ENCODE data around the gene CCL4L2.
"Not testable (repeated sequence)": the region's sequence is repeated elsewhere in the genome, so short reads cannot be mapped to it uniquely, and the experiment has no call there.

The CCL4L2 gene

DNA sequence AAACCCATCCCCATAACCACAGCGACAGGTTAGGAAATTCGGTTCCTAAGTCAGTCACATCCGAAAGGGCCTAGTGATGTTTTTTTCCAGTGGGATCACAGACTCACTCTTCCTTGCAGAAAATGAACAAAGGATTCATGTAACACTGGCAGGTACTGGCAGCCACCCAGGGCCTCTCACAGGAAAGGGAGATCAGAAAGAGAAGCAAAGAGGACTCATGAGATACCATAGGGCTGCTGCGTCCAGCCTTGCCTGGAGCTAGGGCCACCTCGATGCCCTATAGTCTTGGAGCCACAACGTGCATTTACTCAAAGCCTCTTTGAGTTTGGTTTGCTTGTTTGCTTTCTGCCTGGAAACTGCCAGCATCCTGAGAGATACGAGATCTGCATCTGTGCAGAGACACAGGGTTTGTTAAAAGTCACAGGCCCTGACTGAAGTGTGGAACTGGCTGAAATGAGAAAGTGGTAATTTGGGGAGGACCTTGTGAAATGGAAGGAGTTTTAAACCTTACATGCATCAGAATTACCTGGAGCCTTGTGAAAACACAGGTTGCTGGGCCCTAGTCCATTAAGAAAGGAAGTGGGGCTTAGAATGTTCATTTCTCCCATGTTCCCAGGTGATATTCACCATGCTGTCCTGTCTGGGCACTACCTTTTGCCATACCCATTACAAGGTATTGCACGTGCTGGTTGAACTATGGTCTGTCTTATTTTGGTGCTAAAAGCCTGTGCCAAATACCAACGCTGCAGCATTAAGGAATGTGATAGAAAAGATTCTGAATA is 20.1 kb upstream of the CCL4L2 start:
- not testable (repeated sequence) for H3K27ac Mint-ChIP-seq, H3K4me3 Mint-ChIP-seq

DNA sequence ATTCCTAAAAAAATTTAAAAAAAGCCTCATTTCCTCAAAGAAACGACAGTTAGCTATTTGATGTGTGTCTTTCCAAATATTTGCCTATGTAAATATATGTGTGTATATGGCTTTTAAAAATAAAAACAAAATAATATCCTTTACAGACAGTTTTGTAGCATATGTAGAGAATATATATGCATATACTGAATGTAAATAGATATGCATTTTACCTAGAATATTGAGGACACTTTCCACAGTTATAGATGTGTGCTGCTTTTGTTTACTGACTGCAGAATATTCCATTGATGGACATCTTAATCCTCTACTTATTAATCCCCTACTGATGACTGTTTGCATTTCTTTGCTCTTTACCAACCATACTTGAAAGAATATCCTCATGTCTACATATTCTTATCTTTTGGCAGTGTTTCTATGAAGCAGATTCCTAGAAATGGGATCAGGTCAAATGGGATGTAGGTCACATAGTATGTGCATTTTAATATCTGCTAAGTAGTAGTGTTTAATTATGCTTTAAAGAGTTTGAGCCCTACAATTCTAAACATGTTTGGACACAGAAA is 17.6 kb upstream of the CCL4L2 start:
- Mint-ChIP-seq H3K27ac (no peak overlapping the region), H3K4me1 (ENCODE audit: low read depth) (peaks cover 9% of the 10 kb centered on the region), H3K27me3 (peaks cover 19% of the 10 kb centered on the region), H3K36me3 (no peaks in the 10 kb centered on the region), H3K4me3 (no peak overlapping the region), H3K9me3 (ENCODE audit: low read depth) (no peaks in the 10 kb centered on the region)

More for the DNA sequence above, 20.1 kb upstream of the CCL4L2 start:
- H3K36me3 Mint-ChIP-seq; H3K4me1 Mint-ChIP-seq (ENCODE audit: low read depth); H3K9me3 Mint-ChIP-seq (ENCODE audit: low read depth): not testable (repeated sequence)
- peaks cover 31% of the 10 kb centered on the region for H3K27me3 Mint-ChIP-seq

DNA sequence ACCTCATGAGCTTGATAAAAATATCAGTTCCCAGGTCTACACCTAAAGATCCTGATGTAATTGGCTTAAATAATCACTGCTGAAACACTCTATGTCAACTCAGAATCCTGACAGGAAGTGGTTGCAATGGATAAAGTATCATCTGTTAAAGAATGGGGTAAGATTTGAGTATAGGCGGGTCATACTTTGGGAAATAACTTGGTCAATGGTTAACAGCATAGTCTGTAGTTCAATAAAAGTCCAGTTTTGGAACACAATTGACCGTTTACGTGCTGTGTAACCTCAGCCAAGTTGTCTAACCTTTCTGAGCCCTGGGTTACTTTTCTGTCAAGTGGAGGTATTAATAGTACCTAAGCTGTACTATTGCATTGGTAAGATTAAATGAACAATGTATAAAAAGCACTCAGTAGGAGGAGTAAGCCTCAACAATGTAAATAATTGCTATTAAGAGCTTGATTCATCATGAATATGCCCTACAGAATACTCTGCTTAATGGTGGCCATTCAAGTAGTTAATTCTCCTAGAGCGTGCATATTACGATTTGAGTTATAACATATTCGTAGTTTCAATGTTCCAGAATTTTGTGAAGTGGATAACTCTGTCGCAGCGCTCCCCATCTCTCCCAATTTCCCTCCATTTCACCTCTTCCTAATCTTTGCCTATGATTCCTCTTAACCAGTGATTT is 16.6 kb upstream of the CCL4L2 start:
- H3K36me3 Mint-ChIP-seq; H3K9me3 Mint-ChIP-seq (ENCODE audit: low read depth); H3K4me1 Mint-ChIP-seq (ENCODE audit: low read depth); H3K4me3 Mint-ChIP-seq; H3K27ac Mint-ChIP-seq: not testable (repeated sequence)
- peaks cover 21% of the 10 kb centered on the region for H3K27me3 Mint-ChIP-seq

DNA sequence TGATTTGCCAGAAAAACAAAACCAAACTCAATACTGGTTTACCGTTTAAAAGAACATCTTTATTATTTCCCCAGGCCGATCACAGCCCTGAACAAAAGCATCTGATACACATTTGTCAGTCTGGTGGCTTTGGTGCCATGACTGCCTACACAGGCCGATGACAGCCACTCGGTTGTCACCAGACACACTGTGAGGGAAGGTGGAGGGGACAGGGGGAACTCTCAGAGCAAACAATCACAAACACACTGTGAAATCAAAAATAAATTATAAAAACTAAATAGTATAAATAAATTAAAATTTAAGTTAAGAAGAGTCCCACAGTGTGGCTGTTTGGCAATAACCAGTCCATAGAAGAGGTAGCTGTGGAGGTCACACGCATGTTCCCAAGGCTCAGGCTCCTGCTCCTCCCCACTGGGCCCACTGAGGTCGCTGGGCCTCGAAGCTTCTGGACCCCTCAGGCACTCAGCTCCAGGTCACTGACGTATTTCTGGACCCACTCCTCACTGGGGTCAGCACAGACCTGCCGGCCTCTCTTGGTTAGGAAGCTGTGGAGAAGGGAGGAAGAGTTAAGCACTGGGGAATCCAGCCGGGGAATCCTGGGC is 15.9 kb upstream of the CCL4L2 start:
- H3K36me3 Mint-ChIP-seq; H3K27ac Mint-ChIP-seq; H3K4me3 Mint-ChIP-seq; H3K9me3 Mint-ChIP-seq (ENCODE audit: low read depth); H3K4me1 Mint-ChIP-seq (ENCODE audit: low read depth): not testable (repeated sequence)
- H3K27me3 Mint-ChIP-seq, result peaks cover 20% of the 10 kb centered on the region

DNA sequence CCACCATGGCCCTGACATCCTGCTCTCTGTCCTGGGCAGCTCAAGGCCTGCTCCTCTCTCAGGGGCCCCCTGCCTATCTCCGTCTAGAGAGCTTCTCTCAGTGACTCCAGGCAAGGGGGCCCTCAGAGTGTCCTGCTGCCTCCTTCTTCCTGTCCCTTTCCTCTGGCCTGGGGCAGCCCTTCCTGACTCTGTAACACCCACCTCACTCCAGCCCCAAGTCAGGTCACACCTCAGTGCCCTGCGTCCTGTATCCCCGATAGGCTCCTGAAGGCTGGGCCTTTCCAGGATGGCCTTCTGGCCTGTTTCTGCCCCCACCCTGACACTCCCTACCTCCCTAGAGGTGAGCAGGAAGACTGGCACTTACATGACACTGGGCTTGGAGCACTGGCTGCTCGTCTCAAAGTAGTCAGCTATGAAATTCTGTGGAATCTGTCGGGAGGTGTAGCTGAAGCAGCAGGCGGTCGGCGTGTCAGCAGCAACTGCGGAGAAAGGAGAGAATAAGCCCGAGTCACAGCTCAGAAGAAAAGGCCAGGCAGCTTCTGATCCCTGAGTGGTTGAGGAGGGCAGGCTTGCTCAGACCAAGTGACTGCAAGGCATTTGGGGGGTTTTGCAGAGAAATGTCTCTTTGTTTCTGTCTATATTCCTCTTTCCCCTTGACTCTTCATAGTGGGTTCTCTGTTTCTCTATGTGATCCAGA is 15.3 kb upstream of the CCL4L2 start:
- H3K27ac Mint-ChIP-seq, result no peak overlapping the region
- H3K27me3 Mint-ChIP-seq, result peaks cover 20% of the 10 kb centered on the region
- H3K9me3 Mint-ChIP-seq (ENCODE audit: low read depth), result no peaks in the 10 kb centered on the region
- no peaks in the 10 kb centered on the region for H3K36me3 Mint-ChIP-seq
- peaks cover 8% of the 10 kb centered on the region for H3K4me1 Mint-ChIP-seq (ENCODE audit: low read depth)
- no peak overlapping the region for H3K4me3 Mint-ChIP-seq

DNA sequence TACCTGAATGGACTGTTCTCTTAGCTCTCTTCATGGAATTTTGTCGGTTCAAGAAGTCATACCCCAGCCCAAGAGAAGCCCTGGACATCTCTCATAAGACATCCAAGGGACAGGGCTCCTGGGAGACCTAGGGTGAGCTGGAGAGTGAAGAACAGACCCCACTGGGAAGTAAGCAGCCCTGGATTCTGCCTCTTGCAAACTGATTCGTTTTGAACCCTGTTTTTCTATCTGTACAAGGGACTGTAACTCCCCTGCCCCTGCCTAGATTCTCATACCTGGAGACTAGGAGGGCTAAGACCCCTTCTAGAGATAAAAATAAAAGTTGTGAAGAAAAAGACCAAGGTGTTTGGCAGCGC is 14.8 kb upstream of the CCL4L2 start:
- H3K36me3 Mint-ChIP-seq, result no peaks in the 10 kb centered on the region
- H3K4me1 Mint-ChIP-seq (ENCODE audit: low read depth), result peaks cover 8% of the 10 kb centered on the region
- no peaks in the 10 kb centered on the region for H3K9me3 Mint-ChIP-seq (ENCODE audit: low read depth)
- H3K27me3 Mint-ChIP-seq, result peaks cover 18% of the 10 kb centered on the region
- H3K4me3 Mint-ChIP-seq, result no peak overlapping the region
- H3K27ac Mint-ChIP-seq, result no peak overlapping the region

DNA sequence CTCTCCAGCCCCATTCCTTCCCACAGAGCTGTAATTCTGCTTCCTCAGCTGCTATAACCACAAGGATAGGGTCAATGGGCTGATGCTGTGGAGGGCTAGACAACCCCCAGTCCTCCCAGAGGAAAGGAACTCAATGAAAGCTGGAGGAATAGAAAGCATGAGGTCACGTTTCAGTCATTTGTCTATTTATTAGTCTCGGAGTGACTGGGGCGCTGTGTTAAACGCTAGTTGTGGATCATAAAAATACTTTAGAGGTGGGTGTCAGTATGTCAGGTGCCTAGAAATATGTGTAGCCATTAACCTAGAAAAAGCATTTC is 13.5 kb upstream of the CCL4L2 start:
- Mint-ChIP-seq H3K4me3 (no peak overlapping the region), H3K9me3 (ENCODE audit: low read depth) (no peaks in the 10 kb centered on the region), H3K4me1 (ENCODE audit: low read depth) (peaks cover 6% of the 10 kb centered on the region), H3K36me3 (no peaks in the 10 kb centered on the region), H3K27me3 (peaks cover 14% of the 10 kb centered on the region), H3K27ac (no peak overlapping the region)

DNA sequence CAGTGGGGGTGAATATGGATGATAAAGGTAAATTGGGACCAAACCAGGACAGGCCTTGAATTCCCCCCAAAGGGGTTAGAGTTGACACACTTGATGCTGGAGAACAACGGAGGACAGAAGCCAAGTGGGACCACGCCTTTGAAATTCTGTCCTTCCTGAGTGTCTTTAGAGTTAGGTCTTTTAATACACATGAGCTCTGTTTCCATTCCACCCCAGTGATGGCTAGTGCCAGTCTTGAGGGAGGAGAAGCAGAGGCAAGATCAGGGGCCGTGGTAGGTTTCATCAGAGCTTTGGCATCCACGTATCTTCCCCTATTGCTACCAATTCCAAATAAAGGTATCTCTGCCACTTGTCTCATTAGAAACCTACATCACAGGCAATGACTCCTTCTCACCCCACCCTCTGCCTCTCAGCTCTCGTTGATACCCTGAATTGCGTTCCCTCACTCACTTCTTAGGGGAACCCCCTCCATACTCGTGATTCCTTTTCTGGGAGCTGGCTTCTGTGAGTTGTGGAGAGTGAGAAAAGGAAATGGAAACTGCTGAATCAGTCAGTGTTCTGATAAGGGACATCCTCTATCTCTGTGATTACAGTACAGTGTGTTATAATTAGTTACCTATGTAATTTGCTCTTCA is 11.9 kb upstream of the CCL4L2 start:
- H3K4me3 Mint-ChIP-seq, result no peak overlapping the region
- no peaks in the 10 kb centered on the region for H3K9me3 Mint-ChIP-seq (ENCODE audit: low read depth)
- H3K4me1 Mint-ChIP-seq (ENCODE audit: low read depth), result peaks cover 6% of the 10 kb centered on the region
- no peak overlapping the region for H3K27ac Mint-ChIP-seq
- peaks cover 14% of the 10 kb centered on the region for H3K27me3 Mint-ChIP-seq
- no peaks in the 10 kb centered on the region for H3K36me3 Mint-ChIP-seq

DNA sequence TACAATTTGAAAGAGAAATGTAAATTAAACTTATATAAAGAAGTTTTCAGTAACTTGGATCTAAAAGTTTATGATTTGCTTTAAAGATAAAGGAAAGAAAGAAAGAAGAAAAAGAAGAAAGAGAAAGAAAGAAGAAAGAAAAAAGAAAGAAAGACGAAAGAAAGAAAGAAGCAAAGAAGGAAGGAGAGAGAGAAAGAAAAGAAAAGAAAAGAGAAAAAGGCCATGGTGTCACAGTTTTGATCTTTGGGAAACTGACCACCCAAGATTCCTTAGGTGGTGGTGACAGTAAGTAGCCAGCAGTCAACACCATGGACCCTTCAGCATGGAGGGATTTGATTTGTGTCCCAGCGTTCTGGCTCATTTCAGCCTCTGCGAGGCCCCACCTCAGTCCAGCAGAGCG is 9.8 kb upstream of the CCL4L2 start:
- not testable (repeated sequence) for H3K4me1 Mint-ChIP-seq (ENCODE audit: low read depth); H3K27ac Mint-ChIP-seq; H3K4me3 Mint-ChIP-seq; H3K9me3 Mint-ChIP-seq (ENCODE audit: low read depth); H3K36me3 Mint-ChIP-seq
- peaks cover 11% of the 10 kb centered on the region for H3K27me3 Mint-ChIP-seq

DNA sequence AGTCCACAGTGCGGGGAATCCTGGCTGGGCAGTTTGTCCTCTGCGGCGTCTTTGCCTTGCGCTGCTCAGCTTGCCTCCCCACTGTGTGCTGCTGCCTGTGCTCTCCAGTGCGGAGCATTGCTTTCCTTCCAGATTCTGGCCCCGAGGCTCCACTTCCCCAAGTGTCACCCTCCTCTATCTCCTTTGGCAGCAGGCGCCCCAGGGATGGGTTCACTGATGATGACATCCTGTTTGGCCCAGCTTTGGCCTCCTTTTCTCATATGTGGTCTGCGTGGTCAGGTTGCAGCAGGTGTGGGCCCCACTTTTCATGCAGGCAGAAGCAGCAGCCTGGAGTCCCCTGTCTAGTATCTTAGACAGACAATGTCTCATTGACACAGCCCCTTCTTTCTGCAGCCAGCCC is 9.4 kb upstream of the CCL4L2 start:
- H3K4me1 Mint-ChIP-seq (ENCODE audit: low read depth); H3K36me3 Mint-ChIP-seq; H3K4me3 Mint-ChIP-seq; H3K27ac Mint-ChIP-seq; H3K9me3 Mint-ChIP-seq (ENCODE audit: low read depth): not testable (repeated sequence)
- H3K27me3 Mint-ChIP-seq, result peaks cover 12% of the 10 kb centered on the region

DNA sequence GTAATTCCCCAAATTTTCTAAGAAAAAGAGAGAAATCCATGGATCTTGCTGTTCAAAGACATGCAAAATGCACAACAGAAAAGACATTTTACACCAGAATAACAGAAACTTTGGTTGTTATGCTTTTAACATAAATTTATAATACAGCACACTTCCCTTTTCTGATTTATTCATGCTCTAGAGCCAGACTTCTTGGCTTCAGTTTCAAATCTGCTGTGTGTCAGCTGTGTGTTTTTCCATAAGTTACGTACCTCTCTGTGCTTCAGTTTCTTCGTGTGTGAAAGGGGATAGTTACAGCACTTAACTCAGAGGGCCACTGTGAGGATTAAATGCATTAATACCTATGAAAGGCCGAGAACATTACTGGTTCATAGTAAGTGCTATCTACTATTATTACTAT is 7.5 kb upstream of the CCL4L2 start:
- Mint-ChIP-seq H3K36me3 (no peaks in the 10 kb centered on the region), H3K4me1 (ENCODE audit: low read depth) (peaks cover 3% of the 10 kb centered on the region), H3K4me3 (no peak overlapping the region), H3K9me3 (ENCODE audit: low read depth) (no peaks in the 10 kb centered on the region), H3K27me3 (peaks cover 19% of the 10 kb centered on the region), H3K27ac (no peak overlapping the region)

DNA sequence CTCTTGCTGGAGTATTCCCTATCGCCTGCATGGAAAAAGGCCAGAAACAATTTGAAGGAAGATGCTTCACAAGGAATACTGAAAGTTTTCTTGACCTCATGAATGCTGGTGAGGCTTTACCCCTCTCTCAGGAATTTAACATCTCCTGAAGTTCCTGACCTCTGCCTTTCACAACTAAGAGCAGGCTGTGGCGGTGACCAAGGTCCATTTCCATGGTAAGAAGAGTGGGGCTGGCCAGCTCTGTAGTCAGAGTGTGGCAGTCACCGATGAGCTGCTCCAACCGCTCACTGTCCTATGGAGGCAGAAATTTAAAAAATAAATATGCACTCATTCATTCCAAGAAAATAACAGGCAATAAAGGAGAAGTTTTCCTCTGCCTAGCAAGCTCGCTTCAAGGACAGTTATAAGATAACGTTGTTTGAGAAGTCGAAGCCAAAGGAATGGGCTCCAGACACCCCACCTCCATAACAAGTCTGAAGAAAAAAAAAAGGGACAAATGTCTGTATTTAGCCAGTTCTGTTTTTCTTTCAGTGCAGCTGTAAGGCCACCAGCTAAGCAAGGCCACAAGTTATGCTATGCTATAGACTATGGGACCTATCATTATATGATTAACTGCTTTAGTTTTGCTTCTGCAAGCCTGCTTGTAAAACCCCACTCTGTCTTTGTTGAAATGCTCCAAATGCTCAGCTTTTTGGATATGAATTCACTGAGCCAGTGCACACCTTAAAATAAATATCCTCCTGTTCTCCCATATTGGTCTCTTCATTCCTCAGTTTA is 6.0 kb upstream of the CCL4L2 start:
- Mint-ChIP-seq H3K4me1 (ENCODE audit: low read depth) (no peaks in the 10 kb centered on the region), H3K27ac (no peak overlapping the region), H3K4me3 (no peak overlapping the region), H3K27me3 (peaks cover 18% of the 10 kb centered on the region), H3K36me3 (no peaks in the 10 kb centered on the region), H3K9me3 (ENCODE audit: low read depth) (no peaks in the 10 kb centered on the region)

DNA sequence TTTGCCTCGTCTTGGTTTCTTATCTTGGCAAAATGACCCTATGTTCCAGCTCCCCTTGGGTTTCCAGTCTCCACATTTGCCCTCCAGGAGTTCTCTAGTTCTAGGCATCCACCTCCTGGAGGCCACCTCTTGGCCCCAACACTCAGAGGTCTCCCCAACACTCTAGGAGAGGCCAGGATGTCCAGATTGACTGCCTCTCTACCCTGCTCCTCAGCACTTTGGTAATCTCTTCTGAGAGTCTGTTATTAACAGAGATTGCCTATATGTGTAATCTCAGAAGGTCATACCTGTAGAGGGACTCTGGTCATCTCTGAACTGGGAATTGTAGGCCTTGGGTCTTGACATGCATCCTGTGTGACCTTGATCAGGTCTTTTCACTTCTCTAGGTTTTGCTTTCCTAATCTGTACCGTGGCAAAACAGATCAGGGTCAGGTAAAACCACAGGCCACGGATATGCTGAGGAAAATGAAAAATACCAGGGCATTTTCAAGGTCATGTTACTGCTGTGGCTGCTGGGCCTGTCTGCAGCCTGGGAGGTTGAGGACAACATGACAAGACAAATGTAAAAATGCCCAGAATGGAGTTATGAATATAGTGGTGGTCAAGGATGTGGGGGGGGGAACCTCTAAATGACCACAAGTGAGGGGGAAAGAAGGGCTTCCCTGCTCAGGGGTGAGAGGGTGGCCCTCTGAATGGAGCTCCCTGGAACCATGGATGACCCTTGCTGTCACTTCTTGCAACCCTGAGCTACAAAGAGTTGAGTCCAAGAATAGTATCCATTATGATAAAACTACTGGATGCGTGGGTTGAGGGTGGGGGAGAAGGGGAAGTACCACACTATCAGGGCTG is 5.0 kb upstream of the CCL4L2 start:
- H3K27me3 Mint-ChIP-seq, result peaks cover 19% of the 10 kb centered on the region
- H3K9me3 Mint-ChIP-seq (ENCODE audit: low read depth), result no peaks in the 10 kb centered on the region
- H3K4me3 Mint-ChIP-seq, result no peak overlapping the region
- H3K27ac Mint-ChIP-seq, result no peak overlapping the region
- no peaks in the 10 kb centered on the region for H3K4me1 Mint-ChIP-seq (ENCODE audit: low read depth)
- H3K36me3 Mint-ChIP-seq, result no peaks in the 10 kb centered on the region

DNA sequence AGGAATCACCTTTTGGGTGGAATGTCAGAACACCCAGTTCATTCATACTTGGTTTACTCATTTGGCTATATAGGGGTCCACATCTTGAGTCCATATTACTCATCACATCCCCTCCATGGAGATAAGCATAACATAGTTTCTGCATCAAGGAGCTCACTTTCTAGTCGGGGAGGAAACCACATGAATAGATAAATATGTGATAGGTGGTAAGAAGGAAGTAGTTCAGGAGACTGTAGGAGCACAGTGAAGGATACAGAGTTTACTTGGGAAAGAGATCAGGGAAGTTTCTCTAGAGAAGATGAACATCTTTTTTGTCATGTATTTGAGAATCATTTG is 4.4 kb upstream of the CCL4L2 start:
- H3K4me1 Mint-ChIP-seq (ENCODE audit: low read depth); H3K4me3 Mint-ChIP-seq; H3K9me3 Mint-ChIP-seq (ENCODE audit: low read depth); H3K27ac Mint-ChIP-seq; H3K36me3 Mint-ChIP-seq: not testable (repeated sequence)
- peaks cover 19% of the 10 kb centered on the region for H3K27me3 Mint-ChIP-seq

All from activated naive CD8-positive, alpha-beta T cell (primary cell).